HCT116 (cell line): ENCODE data around the gene GFI1B. TPM values are rescaled to one million over a fixed set of nuclear protein-coding genes. Genes with fewer than 3 reads are reported as not detected.

Experiments used
- ATAC-seq: fragments of 200-7000 bp; cut with Tn5 transposase; 2 replicates; pipeline ENCODE4 v1.9.1; 2020; ENCODE audit warnings: mild to moderate bottlenecking, moderate library complexity
- BruUV-seq: library from RNA; stranded (reverse); fragments of 400-500 nt; replicated peaks from 2 replicates; lab custom pipeline; 2021; lab: Mats Ljungman, UMichigan
- CTCF ChIA-PET: fragments of 300-600 bp; sonication (Branson Sonifier 250); formaldehyde crosslinking; loops from one replicate; lab custom pipeline; 2021; ENCODE audit warnings: antibody characterized with exemption; lab: Charles Lee
- POLR2A ChIA-PET: fragments of 300-600, 350-600 bp; sonication (Branson Sonifier 250); formaldehyde crosslinking; loops from one replicate; lab custom pipeline; 2021; ENCODE audit warnings: antibody characterized with exemption; lab: Charles Lee
- RAD21 ChIA-PET, 2 experiments: fragments of 300-600 bp; sonication (Branson Sonifier 250); formaldehyde crosslinking; loops; one replicate each; lab custom pipeline; 2023; ENCODE audit warnings: low total read pairs in 2 of 2; ENCODE audit not compliant: uncharacterized antibody in 2 of 2, unreplicated experiment in 2 of 2, low non-redundant PET in 1 of 2; lab: Charles Lee
- DNase-seq: peaks from one replicate; pipeline ENCODE4 v3.0.0-alpha.2; 2010; ENCODE audit warnings: low read depth, low spot score
- H2AFZ ChIP-seq: fragments of 200-600 bp; shearing (Covaris generic), sonication (generic); 2 replicates; pipeline ENCODE4 v1.6.1; 2017; ENCODE audit warnings: low read depth, mixed run types, mixed read lengths, antibody characterized with exemption, low read length; ENCODE audit not compliant: poor library complexity, severe bottlenecking
- H3K27ac ChIP-seq: 2 replicates; pipeline ENCODE4 v1.5.1; 2012; ENCODE audit warnings: low read depth, low read length
- H3K27me3 ChIP-seq: fragments of 200-600 bp; sonication (generic); 2 replicates; pipeline ENCODE4 v1.6.1; 2016; ENCODE audit warnings: mixed run types, low read length, mixed read lengths; ENCODE audit not compliant: insufficient read depth
- H3K36me3 ChIP-seq, 2 experiments: fragments of 200-500 bp in 1 of 2; fragments of 200-600 bp in 1 of 2; sonication (Bioruptor generic) in 1 of 2; sonication (generic) in 1 of 2; 2 replicates each; pipeline versions ENCODE4 v1.5.1 to v1.6.1; 2014 to 2016; ENCODE audit warnings: low read length in 2 of 2, inconsistent platforms in 1 of 2, mixed read lengths in 1 of 2, mixed run types in 1 of 2; ENCODE audit not compliant: insufficient read depth in 2 of 2, control insufficient read depth in 1 of 2
- H3K4me1 ChIP-seq, 2 experiments: fragments of 200-600 bp in 1 of 2; sonication (generic) in 1 of 2; 2 replicates each; pipeline versions ENCODE4 v1.5.1 to v1.6.1; 2012 to 2017; ENCODE audit warnings: low read length in 2 of 2, inconsistent platforms in 1 of 2, mild to moderate bottlenecking in 1 of 2, mixed read lengths in 1 of 2, mixed run types in 1 of 2, moderate library complexity in 1 of 2; ENCODE audit not compliant: insufficient read depth in 2 of 2, control insufficient read depth in 1 of 2
- H3K4me2 ChIP-seq: fragments of 200-600 bp; sonication (generic); 2 replicates; pipeline ENCODE4 v1.6.1; 2017; ENCODE audit warnings: mixed run types, low read length, mixed read lengths
- H3K4me3 ChIP-seq, 2 experiments: fragments of 200-600 bp in 1 of 2; sonication (generic) in 1 of 2; replicated peaks in 1 of 2; 2 replicates each; pipeline ENCODE4 v1.5.1; 2011 to 2016; ENCODE audit warnings: low read length in 2 of 2, control low read depth in 1 of 2, low read depth in 1 of 2, mild to moderate bottlenecking in 1 of 2, mixed read lengths in 1 of 2, mixed run types in 1 of 2
- H3K79me2 ChIP-seq: fragments of 200-600 bp; sonication (generic); 2 replicates; pipeline ENCODE4 v1.6.1; 2017; ENCODE audit warnings: mild to moderate bottlenecking, mixed run types, low read length, moderate library complexity, mixed read lengths; ENCODE audit not compliant: insufficient read depth
- H3K9ac ChIP-seq: fragments of 200-600 bp; sonication (generic); 2 replicates; pipeline ENCODE4 v1.6.1; 2016; ENCODE audit warnings: low read length, mixed read lengths
- H3K9me2 ChIP-seq: fragments of 200-600 bp; sonication (generic), shearing (Covaris generic); 2 replicates; pipeline ENCODE4 v1.6.1; 2017; ENCODE audit warnings: mixed run types, mild to moderate bottlenecking, moderate library complexity; ENCODE audit not compliant: insufficient read depth
- H3K9me3 ChIP-seq, 2 experiments: fragments of 200-500 bp in 1 of 2; fragments of 200-600 bp in 1 of 2; sonication (Bioruptor generic) in 1 of 2; sonication (generic) in 1 of 2; 2 replicates each; pipeline ENCODE4 v1.6.1; 2014 to 2017; ENCODE audit warnings: low read length in 2 of 2, mixed read lengths in 2 of 2, inconsistent platforms in 1 of 2, low read depth in 1 of 2, mild to moderate bottlenecking in 1 of 2, mixed run types in 1 of 2, moderate library complexity in 1 of 2; ENCODE audit not compliant: control insufficient read depth in 1 of 2, insufficient read depth in 1 of 2
- H4K20me1 ChIP-seq: fragments of 200-600 bp; sonication (generic), shearing (Covaris generic); 2 replicates; pipeline ENCODE4 v1.6.1; 2017; ENCODE audit warnings: mixed run types, mild to moderate bottlenecking, moderate library complexity; ENCODE audit not compliant: insufficient read depth
- CEBPB ChIP-seq: IDR thresholded peaks from 2 replicates; pipeline ENCODE4 v1.6.1; 2012; ENCODE audit warnings: low read depth
- ELF1 ChIP-seq: IDR thresholded peaks from 2 replicates; pipeline ENCODE4 v1.6.1; 2012; ENCODE audit warnings: low read depth, borderline replicate concordance
- EZH2 ChIP-seq: fragments of 200-600 bp; sonication (generic); IDR thresholded peaks from 2 replicates; pipeline ENCODE4 v1.6.1; 2017; ENCODE audit warnings: antibody characterized with exemption, mixed run types
- POLR2AphosphoS5 ChIP-seq: IDR thresholded peaks from 2 replicates; pipeline ENCODE4 v1.6.1; 2011; ENCODE audit warnings: mild to moderate bottlenecking, low read depth, low read length, moderate library complexity
- RAD21 ChIP-seq: IDR thresholded peaks from 2 replicates; pipeline ENCODE4 v1.6.1; 2012; ENCODE audit warnings: low read depth, mild to moderate bottlenecking
- SIN3A ChIP-seq: IDR thresholded peaks from 2 replicates; pipeline ENCODE4 v1.6.1; 2012; ENCODE audit warnings: low read depth
- SP1 ChIP-seq: IDR thresholded peaks from 2 replicates; pipeline ENCODE4 v1.6.1; 2012; ENCODE audit warnings: low read depth
- SRF ChIP-seq: IDR thresholded peaks from 2 replicates; pipeline ENCODE4 v1.6.1; 2012; ENCODE audit warnings: low read depth
- ZFX ChIP-seq: fragments of 450-650 bp; IDR thresholded peaks from 2 replicates; pipeline ENCODE4 v1.6.1; 2017
- intact Hi-C: fragments of 100-400 bp; cut with micrococcal nuclease; formaldehyde crosslinking; loops from 2 replicates; pipeline ENCODE4 v1.10.0; 2022
- total RNA-seq: library from RNA; stranded (reverse); gene quantifications from one replicate; pipeline ENCODE4 v1.2.1, GENCODE V29; 2021; ENCODE audit not compliant: unreplicated experiment
- TF ChIP-seq, protein P1 (sequence below): IDR thresholded peaks from 2 replicates; pipeline ENCODE4 v1.6.1; 2012
- TF ChIP-seq, protein P2 (sequence below): IDR thresholded peaks from 2 replicates; pipeline ENCODE4 v1.6.1; 2012
- TF ChIP-seq, protein P3 (sequence below): IDR thresholded peaks from 2 replicates; pipeline ENCODE4 v1.6.1; 2011; ENCODE audit warnings: mild to moderate bottlenecking, low read length, moderate library complexity; ENCODE audit not compliant: insufficient replicate concordance; ENCODE audit errors: extremely low read depth

GFI1B gene
- total RNA-seq, 1 experiment from 2014 or later = 0.20 TPM

DNA sequence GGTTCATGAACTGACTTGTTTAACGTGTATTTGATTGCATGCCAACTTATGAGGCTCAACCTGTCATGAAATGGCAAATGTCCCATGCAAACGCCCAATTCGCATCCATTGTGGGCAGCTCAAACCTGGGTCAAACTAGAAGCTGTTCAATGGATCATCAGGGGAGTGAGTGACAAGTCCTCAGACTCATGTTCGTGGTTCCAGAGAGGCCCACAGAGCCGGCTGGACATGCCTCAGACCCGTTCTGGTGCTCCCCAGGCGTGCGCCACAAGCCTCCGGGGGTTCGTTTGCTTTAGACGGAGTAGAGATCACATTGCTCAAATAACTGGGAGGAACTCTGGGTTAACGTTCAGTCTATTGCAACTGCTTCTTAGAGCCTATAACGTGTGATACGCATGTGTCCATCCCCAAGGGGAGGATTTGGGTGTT, 15.0 kb downstream of the GFI1B start:
- Histone ChIP-seq H3K36me3 (no peaks in the 10 kb centered on the region), H2AFZ (no peak overlapping the region), H3K4me1 (peaks cover 0 to 5% of the 10 kb centered on the region in 2 experiments; a peak in 2 of 4 replicates), H3K79me2 (no peaks in the 10 kb centered on the region), H3K9ac (no peak overlapping the region), H3K9me2 (no peaks in the 10 kb centered on the region), H4K20me1 (no peaks in the 10 kb centered on the region), H3K4me2 (no peak overlapping the region), H3K27me3 (peaks cover 7% of the 10 kb centered on the region; the same call in 1 of the 2 replicates), H3K27ac (no peak overlapping the region), H3K4me3 (no peak overlapping the region), H3K9me3 (no peaks in the 10 kb centered on the region)
- TF ChIP-seq CEBPB (no peak), ELF1 (no peak), SRF (no peak), RAD21 (no peak), POLR2AphosphoS5 (no peak), EZH2 (no peak), SP1 (no peak), ZFX (no peak), SIN3A (no peak)
- TF ChIP-seq, protein P1, sequence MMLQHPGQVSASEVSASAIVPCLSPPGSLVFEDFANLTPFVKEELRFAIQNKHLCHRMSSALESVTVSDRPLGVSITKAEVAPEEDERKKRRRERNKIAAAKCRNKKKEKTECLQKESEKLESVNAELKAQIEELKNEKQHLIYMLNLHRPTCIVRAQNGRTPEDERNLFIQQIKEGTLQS = no peak
- TF ChIP-seq, protein P2, sequence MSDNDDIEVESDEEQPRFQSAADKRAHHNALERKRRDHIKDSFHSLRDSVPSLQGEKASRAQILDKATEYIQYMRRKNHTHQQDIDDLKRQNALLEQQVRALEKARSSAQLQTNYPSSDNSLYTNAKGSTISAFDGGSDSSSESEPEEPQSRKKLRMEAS = no peak
- TF ChIP-seq, protein P3, sequence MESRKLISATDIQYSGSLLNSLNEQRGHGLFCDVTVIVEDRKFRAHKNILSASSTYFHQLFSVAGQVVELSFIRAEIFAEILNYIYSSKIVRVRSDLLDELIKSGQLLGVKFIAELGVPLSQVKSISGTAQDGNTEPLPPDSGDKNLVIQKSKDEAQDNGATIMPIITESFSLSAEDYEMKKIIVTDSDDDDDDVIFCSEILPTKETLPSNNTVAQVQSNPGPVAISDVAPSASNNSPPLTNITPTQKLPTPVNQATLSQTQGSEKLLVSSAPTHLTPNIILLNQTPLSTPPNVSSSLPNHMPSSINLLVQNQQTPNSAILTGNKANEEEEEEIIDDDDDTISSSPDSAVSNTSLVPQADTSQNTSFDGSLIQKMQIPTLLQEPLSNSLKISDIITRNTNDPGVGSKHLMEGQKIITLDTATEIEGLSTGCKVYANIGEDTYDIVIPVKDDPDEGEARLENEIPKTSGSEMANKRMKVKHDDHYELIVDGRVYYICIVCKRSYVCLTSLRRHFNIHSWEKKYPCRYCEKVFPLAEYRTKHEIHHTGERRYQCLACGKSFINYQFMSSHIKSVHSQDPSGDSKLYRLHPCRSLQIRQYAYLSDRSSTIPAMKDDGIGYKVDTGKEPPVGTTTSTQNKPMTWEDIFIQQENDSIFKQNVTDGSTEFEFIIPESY = no peak
- DNase-seq = no peak
- no peak for ATAC-seq
- ChIA-PET RAD21 (no interaction called here), POLR2A (no interaction called here), CTCF (no interaction called here)
- BruUV-seq = no TSS peak
- intact Hi-C loops = no loop called here
